ENCODE results near the gene MCFD2. TPM values are rescaled to one million over a fixed set of nuclear protein-coding genes. Genes with fewer than 3 reads are reported as not detected.
A peak's percentile ranks its signal among the peaks of the same experiment; 100 is the strongest.

MCFD2 gene
- total RNA-seq, 1 experiment from 2014 or later, result 97.6 TPM

- peaks cover 6% of the 10 kb centered on the region; the same call in 1 of the 2 replicates for H3K4me1 ChIP-seq (replicated peaks)
- no peaks in the 10 kb centered on the region for H3K27me3 ChIP-seq (replicated peaks)
- H3K36me3 ChIP-seq, result 0 out of 2 replicates have a peak, but pooled peaks cover 2% of the 10 kb centered on the region
- H3K27ac ChIP-seq, result no peak overlapping the region
- H3K4me3 ChIP-seq, result no peak overlapping the region
- 0 out of 2 replicates have a peak, but pooled peaks cover 10% of the 10 kb centered on the region for H3K9me3 ChIP-seq (replicated peaks)
- no peak for DNase-seq (ENCODE audit: low read depth in 1 of 2, low spot score in 2 of 2)
Observed at GRCh38 chr2:46924608-46925007, 9.0 kb upstream of the MCFD2 start.

- no peaks in the 10 kb centered on the region for H3K27me3 ChIP-seq (replicated peaks)
- no peak for DNase-seq (ENCODE audit: low read depth in 1 of 2, low spot score in 2 of 2)
- no peak overlapping the region for H3K27ac ChIP-seq
- 0 out of 2 replicates have a peak, but pooled peaks cover 10% of the 10 kb centered on the region for H3K9me3 ChIP-seq (replicated peaks)
- no peak overlapping the region for H3K4me3 ChIP-seq
- H3K36me3 ChIP-seq, result 0 out of 2 replicates have a peak, but pooled peaks cover 2% of the 10 kb centered on the region
- H3K4me1 ChIP-seq (replicated peaks), result peaks cover 6% of the 10 kb centered on the region; the same call in 1 of the 2 replicates
Observed at GRCh38 chr2:46924038-46924437, 8.4 kb upstream of the MCFD2 start.

GRCh38 chr2:46923041-46923528, 7.5 kb upstream of the MCFD2 start:
- no peak for DNase-seq (ENCODE audit: low read depth in 1 of 2, low spot score in 2 of 2)
- 0 out of 2 replicates have a peak, but pooled peaks cover 2% of the 10 kb centered on the region for H3K36me3 ChIP-seq
- H3K4me1 ChIP-seq (replicated peaks), result peaks cover 6% of the 10 kb centered on the region; the same call in 1 of the 2 replicates
- H3K27me3 ChIP-seq (replicated peaks), result no peaks in the 10 kb centered on the region
- no peak overlapping the region for H3K27ac ChIP-seq
- 0 out of 2 replicates have a peak, but pooled peaks cover 10% of the 10 kb centered on the region for H3K9me3 ChIP-seq (replicated peaks)
- H3K4me3 ChIP-seq, result no peak overlapping the region

- Histone ChIP-seq H3K4me1 (replicated peaks) (peaks cover 6% of the 10 kb centered on the region; the same call in 1 of the 2 replicates), H3K4me3 (no peak overlapping the region), H3K27me3 (replicated peaks) (no peaks in the 10 kb centered on the region), H3K36me3 (0 out of 2 replicates have a peak, but pooled peaks cover 2% of the 10 kb centered on the region), H3K9me3 (replicated peaks) (0 out of 2 replicates have a peak, but pooled peaks cover 10% of the 10 kb centered on the region), H3K27ac (no peak overlapping the region)
- no peak for DNase-seq (ENCODE audit: low read depth in 1 of 2, low spot score in 2 of 2)
Observed at GRCh38 chr2:46922606-46923005, 7.0 kb upstream of the MCFD2 start.

DNA sequence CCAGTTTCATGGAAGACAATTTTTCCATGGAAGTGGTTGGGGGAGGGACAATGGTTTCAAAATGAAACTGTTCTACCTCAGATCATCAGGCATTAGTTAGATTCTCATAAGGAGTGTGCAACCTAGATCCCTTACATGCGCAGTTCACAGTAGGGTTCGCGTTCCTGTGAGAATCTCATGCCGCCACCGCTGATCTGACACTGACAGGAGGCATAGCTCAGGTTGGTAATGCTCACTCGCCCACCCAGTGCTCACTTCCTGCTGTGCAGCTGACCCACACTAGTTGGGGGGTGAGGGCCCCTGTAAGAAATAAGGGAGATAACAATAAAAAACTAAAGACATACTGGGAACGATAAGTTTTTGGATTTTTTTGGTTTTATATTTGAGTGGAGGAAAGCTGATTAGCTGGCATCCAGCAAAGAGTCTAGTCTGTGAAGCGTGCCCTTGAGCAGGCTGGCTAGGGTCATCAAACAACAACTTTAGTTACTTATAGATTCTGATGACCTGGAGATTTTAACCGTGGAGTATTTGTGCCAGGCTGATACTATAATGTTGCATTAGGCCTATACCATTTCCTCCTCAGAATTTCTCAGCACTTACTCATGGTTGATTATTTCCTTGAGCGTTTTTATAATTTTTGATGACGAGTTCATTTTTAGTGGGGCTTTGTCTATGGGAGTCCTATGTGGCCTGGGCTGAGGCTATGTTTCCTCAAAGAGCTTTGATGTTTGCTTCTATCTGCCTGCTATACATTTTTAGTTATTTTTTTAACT, 6.3 kb upstream of the MCFD2 start:
- 0 out of 2 replicates have a peak, but pooled peaks cover 10% of the 10 kb centered on the region for H3K9me3 ChIP-seq (replicated peaks)
- H3K27me3 ChIP-seq (replicated peaks), result no peaks in the 10 kb centered on the region
- H3K27ac ChIP-seq, result peak overlapping the region; percentile 10; the same call in 1 of the 2 replicates
- H3K36me3 ChIP-seq, result 0 out of 2 replicates have a peak, but pooled peaks cover 2% of the 10 kb centered on the region
- no peak for DNase-seq (ENCODE audit: low read depth in 1 of 2, low spot score in 2 of 2)
- H3K4me3 ChIP-seq, result no peak overlapping the region
- peaks cover 7% of the 10 kb centered on the region; the same call in 1 of the 2 replicates for H3K4me1 ChIP-seq (replicated peaks)

DNA sequence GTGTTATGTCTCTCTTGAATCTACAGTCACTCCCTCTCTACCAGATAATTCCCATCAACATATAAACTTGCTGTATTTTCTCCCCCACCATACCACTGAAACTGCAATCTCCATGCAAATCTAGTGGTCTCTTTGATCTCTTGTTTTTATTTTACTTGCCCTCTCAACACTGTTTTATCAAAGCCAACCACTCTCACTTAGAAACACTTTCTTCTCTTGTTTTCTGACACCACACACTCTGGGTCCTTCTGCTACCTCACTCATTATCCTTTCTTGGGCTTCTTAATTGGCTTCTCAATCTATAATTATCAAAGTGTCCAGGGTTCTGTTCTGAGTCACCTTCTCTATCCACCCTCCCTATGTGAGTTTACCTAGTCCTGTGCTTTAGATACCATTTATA, 2.0 kb upstream of the MCFD2 start:
- H3K4me3 ChIP-seq, result no peak overlapping the region

DNA sequence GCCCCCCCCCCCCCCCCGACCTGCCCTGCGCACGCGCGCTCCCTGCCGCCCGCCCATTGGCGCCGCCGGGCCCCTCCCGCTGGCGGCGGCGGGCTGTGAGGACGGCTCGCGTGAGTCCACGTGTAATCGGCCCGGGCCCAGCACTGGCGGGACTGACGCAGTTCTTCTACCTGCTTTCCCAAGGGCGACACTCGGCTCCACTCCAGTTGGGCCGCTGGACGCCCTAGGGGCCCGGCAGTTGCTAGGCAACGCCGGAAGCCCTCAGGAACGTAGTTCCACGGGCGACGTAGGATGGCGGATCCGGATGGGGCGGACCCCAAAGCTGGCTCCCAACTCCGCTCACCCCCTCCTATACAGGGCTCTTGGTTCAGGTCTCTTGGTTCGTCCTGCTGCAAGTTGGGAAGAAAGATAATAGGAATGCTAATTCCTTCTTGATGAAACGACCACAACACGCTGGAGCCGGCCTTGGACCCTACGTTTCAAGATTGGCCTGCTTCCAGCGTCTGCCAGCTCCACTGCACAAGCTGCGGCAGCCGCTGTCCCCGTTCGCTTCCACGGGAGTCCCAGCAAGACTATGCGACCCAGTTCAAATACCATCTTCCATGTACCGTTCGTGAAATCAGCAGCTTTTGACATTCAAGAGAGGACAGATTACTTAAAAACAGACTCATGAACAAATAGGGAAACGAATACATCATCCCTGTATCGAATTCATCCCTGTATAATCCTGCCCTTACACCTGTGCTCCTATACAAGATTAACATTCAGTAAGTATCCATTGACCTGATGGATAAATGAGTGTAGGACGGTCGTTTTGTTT, 415 bp upstream of the MCFD2 start:
- DNase-seq (ENCODE audit: low read depth in 1 of 2, low spot score in 2 of 2), result peak; percentile 87 to 96
- Histone ChIP-seq H3K4me3 (peak overlapping the region; percentile 86), H3K4me1 (replicated peaks) (peaks cover 21% of the 10 kb centered on the region), H3K9me3 (replicated peaks) (no peaks in the 10 kb centered on the region), H3K36me3 (peaks cover 28% of the 10 kb centered on the region), H3K27me3 (replicated peaks) (no peaks in the 10 kb centered on the region), H3K27ac (peak overlapping the region; percentile 80)

More for the DNA sequence above, 2.0 kb upstream of the MCFD2 start:
- Histone ChIP-seq H3K27me3 (replicated peaks) (no peaks in the 10 kb centered on the region), H3K36me3 (peaks cover 16% of the 10 kb centered on the region), H3K9me3 (replicated peaks) (no peaks in the 10 kb centered on the region), H3K27ac (no peak overlapping the region), H3K4me1 (replicated peaks) (peaks cover 27% of the 10 kb centered on the region)
- DNase-seq (ENCODE audit: low read depth in 1 of 2, low spot score in 2 of 2), result no peak

DNA sequence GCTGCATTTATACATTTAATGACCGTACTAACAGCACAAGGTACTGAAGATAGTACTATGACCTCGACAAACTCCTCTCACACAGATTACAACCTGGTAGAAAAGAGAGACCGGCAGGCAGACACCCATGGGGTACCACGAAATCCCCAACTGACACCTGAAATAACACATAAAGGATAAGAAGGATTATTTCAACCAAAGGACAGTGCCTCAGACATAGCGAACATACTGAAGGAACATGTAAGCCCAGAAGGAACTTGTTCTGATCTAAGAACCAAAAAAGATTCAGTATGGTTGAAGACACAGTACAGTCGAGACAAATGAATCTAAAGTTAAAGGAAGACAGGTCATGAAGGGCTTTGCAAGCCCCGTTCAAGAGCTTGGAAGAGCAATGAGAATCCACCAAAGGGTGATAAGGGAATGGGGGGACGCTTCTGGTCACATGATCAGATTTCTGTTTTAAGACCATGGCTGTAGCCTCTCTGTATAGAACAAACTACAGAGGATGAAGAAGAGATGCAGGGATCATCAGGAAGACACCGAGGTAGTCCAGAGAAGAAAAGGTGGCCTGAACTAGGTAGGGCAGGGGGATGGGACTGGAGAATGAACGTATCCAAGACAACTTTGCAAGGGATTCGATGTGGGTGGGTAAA, 902 bp downstream of the MCFD2 start:
- DNase-seq (ENCODE audit: low read depth in 1 of 2, low spot score in 2 of 2), result no peak
- Histone ChIP-seq H3K36me3 (peaks cover 37% of the 10 kb centered on the region), H3K9me3 (replicated peaks) (no peaks in the 10 kb centered on the region), H3K4me3 (peak overlapping the region; percentile 86), H3K4me1 (replicated peaks) (peaks cover 31% of the 10 kb centered on the region), H3K27me3 (replicated peaks) (no peaks in the 10 kb centered on the region), H3K27ac (peak overlapping the region; percentile 80)

GRCh38 chr2:46913471-46914381, 1.9 kb downstream of the MCFD2 start:
- no peak for DNase-seq (ENCODE audit: low read depth in 1 of 2, low spot score in 2 of 2)
- Histone ChIP-seq H3K36me3 (peaks cover 46% of the 10 kb centered on the region), H3K27me3 (replicated peaks) (no peaks in the 10 kb centered on the region), H3K4me1 (replicated peaks) (peaks cover 39% of the 10 kb centered on the region), H3K27ac (no peak overlapping the region), H3K4me3 (no peak overlapping the region), H3K9me3 (replicated peaks) (no peaks in the 10 kb centered on the region)

DNA sequence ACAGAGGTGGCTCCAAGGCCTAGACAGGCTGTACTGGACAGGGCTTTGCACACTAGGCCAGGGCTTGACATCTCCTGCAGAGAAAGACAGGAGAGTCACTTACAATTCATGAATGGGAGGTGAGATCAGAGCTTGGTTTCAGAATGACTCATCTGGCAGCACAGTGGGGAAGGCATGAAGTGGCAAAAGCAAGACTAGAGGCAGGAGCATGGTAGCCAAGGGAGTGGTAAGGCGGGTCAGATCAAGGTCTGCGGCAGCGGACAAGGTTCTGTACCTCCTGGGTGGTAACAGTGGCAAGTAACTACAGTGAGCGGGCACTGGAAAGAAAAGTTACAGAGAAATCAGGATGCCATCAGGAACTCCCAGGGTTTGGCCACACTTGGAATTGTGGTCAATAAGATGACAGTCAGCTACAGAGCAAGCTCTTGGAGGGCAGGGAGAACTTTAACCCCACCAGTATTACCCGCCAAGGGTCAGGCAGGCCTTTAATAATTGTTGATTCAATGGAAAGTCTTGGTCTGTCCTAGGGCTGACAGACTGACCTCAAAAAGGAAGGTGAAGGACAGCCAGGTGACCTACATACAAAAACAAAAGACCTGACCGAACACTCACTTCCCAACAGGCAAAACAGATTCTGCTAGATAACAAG, 5.7 kb downstream of the MCFD2 start:
- peaks cover 75% of the 10 kb centered on the region for H3K36me3 ChIP-seq
- peak; percentile 73 to 85 for DNase-seq (ENCODE audit: low read depth in 1 of 2, low spot score in 2 of 2)
- no peaks in the 10 kb centered on the region for H3K27me3 ChIP-seq (replicated peaks)
- H3K4me1 ChIP-seq (replicated peaks), result peaks cover 32% of the 10 kb centered on the region
- H3K9me3 ChIP-seq (replicated peaks), result no peaks in the 10 kb centered on the region
- H3K4me3 ChIP-seq, result no peak overlapping the region
- peak overlapping the region; percentile 15 for H3K27ac ChIP-seq

GRCh38 chr2:46909150-46909549, 6.5 kb downstream of the MCFD2 start:
- Histone ChIP-seq H3K27me3 (replicated peaks) (no peaks in the 10 kb centered on the region), H3K4me3 (no peak overlapping the region), H3K9me3 (replicated peaks) (no peaks in the 10 kb centered on the region), H3K27ac (peak overlapping the region; percentile 11), H3K36me3 (peaks cover 82% of the 10 kb centered on the region), H3K4me1 (replicated peaks) (peaks cover 25% of the 10 kb centered on the region)
- DNase-seq (ENCODE audit: low read depth in 1 of 2, low spot score in 2 of 2), result no peak
